PFSK-1 (cell line): Measurements from ENCODE around the gene ABCC4.

Source experiments
- FOXP2 ChIP-seq: optimal IDR thresholded peaks from 2 replicates; pipeline ENCODE3; 2011; ENCODE audit warnings: borderline replicate concordance, control low read depth, inconsistent platforms; ENCODE audit not compliant: insufficient read depth; ENCODE audit errors: extremely low read length, extremely low read depth
- REST ChIP-seq, 2 experiments: IDR thresholded peaks; 2 replicates each; pipeline versions ENCODE4 v1.6.1 to v1.8.0; 2011 to 2012; ENCODE audit warnings: low read depth in 2 of 2, low read length in 2 of 2, control low read depth in 1 of 2, inconsistent platforms in 1 of 2, mild to moderate bottlenecking in 1 of 2, moderate library complexity in 1 of 2; ENCODE audit not compliant: insufficient read depth in 1 of 2
- SIN3A ChIP-seq: IDR thresholded peaks from 2 replicates; pipeline ENCODE4 v1.6.1; 2012; ENCODE audit warnings: mild to moderate bottlenecking, low read length, moderate library complexity, borderline replicate concordance; ENCODE audit not compliant: insufficient read depth
- TAF1 ChIP-seq: IDR thresholded peaks from 2 replicates; pipeline ENCODE4 v1.6.1; 2012; ENCODE audit warnings: low read length, control low read depth, borderline replicate concordance; ENCODE audit not compliant: insufficient read depth

GRCh38 chr13:95185311-95185710 lies 115.9 kb downstream of the ABCC4 start:
- TF ChIP-seq REST (IDR thresholded peaks at IDR 0.05; ENCODE audit: insufficient read depth in 1 of 2, low read depth in 2 of 2, low read length in 2 of 2) (no peak), FOXP2 (no peak), SIN3A (no peak), TAF1 (no peak)
